Heart left ventricle (tissue), 13 donors: ENCODE data around the gene SMIM11.

Source experiments
- CTCF ChIP-seq, 12 donors: fragments of 200-600 bp; sonication (generic) in 4 of 12; IDR thresholded peaks; one replicate each; pipeline versions ENCODE4 v1.5.0 to v1.8.0; 2018 to 2022; ENCODE audit warnings: antibody characterized with exemption in 12 of 12, mild to moderate bottlenecking in 5 of 12
- POLR2A ChIP-seq, 2 donors: fragments of 450-650 bp; IDR thresholded peaks; one replicate each; pipeline ENCODE4 v1.6.1; 2017; ENCODE audit warnings: antibody characterized with exemption in 2 of 2, mild to moderate bottlenecking in 2 of 2, moderate library complexity in 2 of 2
- donor health status: ischemic (EF 13 %, LVEDD 7.1; RV severe dilation, severe dysfunction).
- donor health status: DM: no; HTN: yes; CAD: no.
- donor health status: DM: no; HTN: no; CAD: no.
- donor health status: ischemic (EF 25% LVEDD 6.9; RV normal size, moderate dysfunction).
- donor health status: ischemic (EF 25% LVEDD 5.7; RV mildly dilated, moderate dysfunction).
- donor health status: ischemic (EF 35%, LVEDD 5.7; RV mildly dilated, moderate dysfunction).
- donor health status: nonischemic (EF 11% LVEDD 7.7; RV severe dilation, severe dysfunction).
- donor health status: DM: yes; HTN: yes; CAD: no.
- donor health status: PGD.
- donor health status: ischemic (EF 29% LVEDD 5.4; RV normal size, mild dysfunction).
- donor health status: nonischemic (EF 23%, LVEDD 6.1; RV moderate dilation, normal function).

- TF ChIP-seq CTCF (IDR thresholded peaks at IDR 0.05) (no peak), POLR2A (IDR thresholded peaks at IDR 0.05) (no peak)
Measured at GRCh38 chr21:34337741-34338140, 37.6 kb upstream of the SMIM11 start.
